H1 (cell line): ENCODE results near the gene RGPD6. TPM values are rescaled to one million over a fixed set of nuclear protein-coding genes. Genes with fewer than 3 reads are reported as not detected.
"Not testable (repeated sequence)": the region's sequence is repeated elsewhere in the genome, so short reads cannot be mapped to it uniquely, and the experiment has no call there.

ENCODE experiments used
- CTCF ChIA-PET: fragments of 300-600 bp; sonication (Branson Sonifier 250); formaldehyde crosslinking; loops from one replicate; lab custom pipeline; 2021; ENCODE audit not compliant: partially characterized antibody; lab: Charles Lee
- POLR2A ChIA-PET: fragments of 300-600 bp; sonication (Branson Sonifier 250); formaldehyde crosslinking; loops from one replicate; lab custom pipeline; 2021; ENCODE audit warnings: inconsistent platforms; ENCODE audit not compliant: partially characterized antibody; lab: Charles Lee
- DNase-seq, 2 experiments: peaks; one replicate each; pipeline versions ENCODE4 v3.0.0 to v3.0.0-alpha.2; 2010 to 2022; ENCODE audit warnings: low spot score in 2 of 2, low read depth in 1 of 2, mixed read lengths in 1 of 2
- FAIRE-seq: peaks from 2 replicates; lab custom pipeline; 2011; peaks lifted over from hg19 to GRCh38; lab: Jason Lieb, UNC
- H2AFZ ChIP-seq: 2 replicates; pipeline ENCODE4 v1.8.1; 2012; ENCODE audit warnings: low read length, inconsistent platforms
- H2AK5ac ChIP-seq: 2 replicates; pipeline ENCODE4 v1.6.1; 2013; ENCODE audit warnings: low read depth, low read length
- H2BK120ac ChIP-seq: replicated peaks from 2 replicates; pipeline ENCODE3; 2013; ENCODE audit warnings: low read depth, low read length, inconsistent platforms
- H2BK12ac ChIP-seq: 2 replicates; pipeline ENCODE4 v1.6.1; 2013; ENCODE audit warnings: low read depth, low read length
- H2BK15ac ChIP-seq: 2 replicates; pipeline ENCODE4 v1.6.1; 2013; ENCODE audit warnings: low read length
- H2BK20ac ChIP-seq: 2 replicates; pipeline ENCODE4 v1.6.1; 2013; ENCODE audit warnings: low read length
- H2BK5ac ChIP-seq: 2 replicates; pipeline ENCODE4 v1.6.1; 2013; ENCODE audit warnings: low read depth, low read length
- H3K14ac ChIP-seq: 2 replicates; pipeline ENCODE4 v1.6.1; 2013; ENCODE audit warnings: inconsistent platforms; ENCODE audit not compliant: insufficient read length
- H3K18ac ChIP-seq: 2 replicates; pipeline ENCODE4 v1.6.1; 2013; ENCODE audit warnings: low read length; ENCODE audit errors: extremely low read depth
- H3K23ac ChIP-seq: 2 replicates; pipeline ENCODE4 v1.6.1; 2013; ENCODE audit warnings: inconsistent platforms; ENCODE audit not compliant: insufficient read length
- H3K23me2 ChIP-seq: 2 replicates; pipeline ENCODE4 v1.6.1; 2013; ENCODE audit warnings: low read depth, low read length
- H3K27ac ChIP-seq: 2 replicates; pipeline ENCODE4 v1.6.1; 2011; ENCODE audit warnings: low read depth, low read length, inconsistent platforms
- H3K27me3 ChIP-seq, 4 experiments: replicated peaks in 1 of 4; 1 replicate in 1 of 4; 2 replicates in 3 of 4; pipeline versions ENCODE4 v1.6.1 to v1.8.1; 2011 to 2013; ENCODE audit warnings: low read length in 3 of 4, mild to moderate bottlenecking in 3 of 4, inconsistent platforms in 2 of 4, mixed read lengths in 2 of 4, moderate library complexity in 1 of 4; ENCODE audit not compliant: control insufficient read depth in 3 of 4, insufficient read depth in 3 of 4; ENCODE audit errors: extremely low read depth in 1 of 4
- H3K36me3 ChIP-seq, 4 experiments: 2 replicates each; pipeline versions ENCODE4 v1.6.1 to v1.8.1; 2011 to 2013; ENCODE audit warnings: mild to moderate bottlenecking in 4 of 4, low read length in 3 of 4, moderate library complexity in 2 of 4, control low read depth in 1 of 4, inconsistent platforms in 1 of 4; ENCODE audit not compliant: insufficient read depth in 4 of 4, control insufficient read depth in 2 of 4
- H3K4ac ChIP-seq: replicated peaks from 2 replicates; pipeline ENCODE3; 2013; ENCODE audit warnings: low read length, low read depth, mixed read lengths, inconsistent platforms; ENCODE audit not compliant: insufficient read length
- H3K4me1 ChIP-seq, 4 experiments: replicated peaks in 1 of 4; 1 replicate in 1 of 4; 2 replicates in 3 of 4; pipeline versions ENCODE4 v1.6.1 to v1.8.1; 2011 to 2013; ENCODE audit warnings: low read length in 3 of 4, inconsistent platforms in 2 of 4, mixed read lengths in 1 of 4; ENCODE audit not compliant: insufficient read depth in 4 of 4, control insufficient read depth in 3 of 4
- H3K4me2 ChIP-seq, 2 experiments: 2 replicates each; pipeline versions ENCODE4 v1.6.1 to v1.8.1; 2011 to 2013; ENCODE audit warnings: low read depth in 2 of 2, low read length in 2 of 2, control low read depth in 1 of 2, inconsistent platforms in 1 of 2, mild to moderate bottlenecking in 1 of 2; ENCODE audit not compliant: insufficient read depth in 1 of 2
- H3K4me3 ChIP-seq, 4 experiments: fragments of 200-600, 300-600 bp in 1 of 4; sonication (generic), shearing (Covaris generic), sonication (Bioruptor Twin) in 1 of 4; 2 replicates each; pipeline versions ENCODE4 v1.5.1 to v1.8.1; 2011 to 2016; ENCODE audit warnings: low read length in 4 of 4, low read depth in 3 of 4, control low read depth in 2 of 4, inconsistent platforms in 2 of 4, mild to moderate bottlenecking in 2 of 4, mixed read lengths in 1 of 4, moderate library complexity in 1 of 4; ENCODE audit not compliant: insufficient read depth in 2 of 4; ENCODE audit errors: extremely low read depth in 1 of 4
- H3K56ac ChIP-seq: replicated peaks from 2 replicates; pipeline ENCODE3; 2013; ENCODE audit warnings: low read depth, mild to moderate bottlenecking, mixed read lengths, low read length, inconsistent platforms; ENCODE audit not compliant: insufficient read length
- H3K79me1 ChIP-seq: 2 replicates; pipeline ENCODE4 v1.6.1; 2013; ENCODE audit warnings: low read depth, low read length, control low read depth
- H3K79me2 ChIP-seq, 2 experiments: 2 replicates each; pipeline versions ENCODE4 v1.6.1 to v1.8.1; 2012 to 2013; ENCODE audit warnings: low read length in 2 of 2, mild to moderate bottlenecking in 2 of 2, inconsistent platforms in 1 of 2; ENCODE audit not compliant: insufficient read depth in 2 of 2, control insufficient read depth in 1 of 2
- H3K9ac ChIP-seq, 4 experiments: replicated peaks in 1 of 4; 1 replicate in 1 of 4; 2 replicates in 3 of 4; pipeline versions ENCODE4 v1.6.1 to v1.8.1; 2011 to 2013; ENCODE audit warnings: low read depth in 3 of 4, low read length in 3 of 4, control low read depth in 2 of 4, mild to moderate bottlenecking in 2 of 4, moderate library complexity in 2 of 4, inconsistent platforms in 1 of 4; ENCODE audit errors: extremely low read depth in 1 of 4
- H3K9me3 ChIP-seq, 2 experiments: 2 replicates each; pipeline versions ENCODE4 v1.6.1 to v1.8.1; 2012 to 2013; ENCODE audit warnings: mild to moderate bottlenecking in 2 of 2, moderate library complexity in 2 of 2, control low read depth in 1 of 2, inconsistent platforms in 1 of 2, low read depth in 1 of 2, low read length in 1 of 2, mixed read lengths in 1 of 2; ENCODE audit not compliant: insufficient read depth in 2 of 2
- H4K20me1 ChIP-seq, 2 experiments: replicated peaks in 1 of 2; 2 replicates each; pipeline versions ENCODE3 to v1.8.1; 2011 to 2013; ENCODE audit warnings: inconsistent platforms in 2 of 2, low read length in 2 of 2, mild to moderate bottlenecking in 1 of 2; ENCODE audit not compliant: insufficient read depth in 2 of 2, control insufficient read depth in 1 of 2
- H4K5ac ChIP-seq: 2 replicates; pipeline ENCODE4 v1.6.1; 2013; ENCODE audit warnings: low read length, low read depth, mixed read lengths, inconsistent platforms; ENCODE audit not compliant: insufficient read length
- H4K8ac ChIP-seq: 2 replicates; pipeline ENCODE4 v1.8.0; 2013; ENCODE audit warnings: mild to moderate bottlenecking, moderate library complexity, low read length, inconsistent platforms; ENCODE audit not compliant: insufficient read depth; ENCODE audit errors: extremely low read depth
- H4K91ac ChIP-seq: replicated peaks from 2 replicates; pipeline ENCODE3; 2013; ENCODE audit warnings: low read length, mixed read lengths, inconsistent platforms; ENCODE audit not compliant: insufficient read length
- WGBS, 2 experiments: shearing (Covaris generic) in 1 of 2; methylation state at CpG; one replicate each; pipeline versions ENCODE4 v1.1.6 to v1.1.7; 2013 to 2015; ENCODE audit warnings: low lambda C conversion rate in 2 of 2, mixed read lengths in 2 of 2, inconsistent platforms in 1 of 2, low coverage in 1 of 2, missing lambda C conversion rate in 1 of 2; ENCODE audit not compliant: insufficient replicate concordance in 2 of 2, insufficient coverage in 1 of 2, insufficient read length in 1 of 2; ENCODE audit errors: extremely low coverage in 1 of 2, missing lambda C conversion rate in 1 of 2; 5-methylcytosine and 5-hydroxymethylcytosine counted together
- polyA plus RNA-seq, 7 experiments: library from polyadenylated mRNA; depleted of rRNA in 3 of 7; stranded (reverse) in 5 of 7; unstranded in 2 of 7; fragments of >200 nt in 5 of 7; fragments of 200-250 nt in 2 of 7; gene quantifications; 1 replicate in 5 of 7; 2 replicates in 1 of 7; 4 replicates in 1 of 7; pipeline versions ENCODE4 v1.2.1 to v1.2.3, GENCODE V29; 2011 to 2013; ENCODE audit warnings: missing spikeins in 2 of 7, mixed read lengths in 2 of 7
- total RNA-seq: library from RNA; stranded (reverse); fragmentation: NEBNext Ultra II Directional; extraction: Animal tissue kit (Norgen Biotek cat#: 25700); gene quantifications from 2 replicates; pipeline ENCODE4 v1.2.1, GENCODE V29; 2021

Gene RGPD6
- total and polyA plus RNA-seq, 2 of the 8 experiments (the other 6 are each of a cell fraction or from before 2014, with no cell fraction given), result 4.9 to 15.0 TPM

DNA sequence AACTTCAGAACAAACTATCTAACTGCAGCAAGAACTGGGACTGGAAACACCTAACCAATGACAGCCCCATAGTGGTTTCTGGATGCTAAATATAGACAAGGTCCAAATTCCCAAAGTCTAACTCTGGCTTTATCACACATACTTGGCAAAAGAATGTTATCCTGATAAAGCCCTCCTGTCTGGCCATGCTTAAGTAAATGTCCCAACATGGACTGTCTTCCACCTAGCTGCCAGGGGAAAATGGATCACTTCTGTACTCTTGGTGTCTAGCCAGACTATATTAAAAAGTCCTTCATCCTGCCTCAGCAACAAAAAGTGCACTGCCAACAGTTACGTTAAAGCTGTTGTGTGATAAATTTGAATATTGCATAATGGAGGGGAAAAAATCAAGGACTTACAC is 11.5 kb upstream of the RGPD6 start:
- H4K91ac ChIP-seq, H3K4me3 ChIP-seq, H2BK120ac ChIP-seq, H2AK5ac ChIP-seq, H3K23ac ChIP-seq, H3K4me1 ChIP-seq, H2BK15ac ChIP-seq, H3K79me1 ChIP-seq, FAIRE-seq, H3K36me3 ChIP-seq, H4K20me1 ChIP-seq, H3K27me3 ChIP-seq, H3K4ac ChIP-seq, H3K56ac ChIP-seq, H4K8ac ChIP-seq, H3K18ac ChIP-seq, H3K79me2 ChIP-seq, H2BK12ac ChIP-seq, H2BK5ac ChIP-seq, H3K4me2 ChIP-seq, DNase-seq, POLR2A ChIA-PET, CTCF ChIA-PET, H2AFZ ChIP-seq, H2BK20ac ChIP-seq, H3K14ac ChIP-seq, H3K27ac ChIP-seq, H3K23me2 ChIP-seq, H4K5ac ChIP-seq, H3K9ac ChIP-seq, H3K9me3 ChIP-seq: not testable (repeated sequence)
- no CpG with 5 or more reads among the region's 1 CpG for WGBS, 2 experiments

- H3K4ac ChIP-seq, H3K23me2 ChIP-seq, H3K79me2 ChIP-seq, H2BK12ac ChIP-seq, H3K56ac ChIP-seq, H3K27ac ChIP-seq, H2BK120ac ChIP-seq, H3K4me1 ChIP-seq, FAIRE-seq, H4K5ac ChIP-seq, H3K27me3 ChIP-seq, H2AK5ac ChIP-seq, H3K79me1 ChIP-seq, H4K8ac ChIP-seq, H3K4me3 ChIP-seq, H4K91ac ChIP-seq, CTCF ChIA-PET, H3K23ac ChIP-seq, DNase-seq, H3K36me3 ChIP-seq, H3K18ac ChIP-seq, H3K14ac ChIP-seq, H2BK20ac ChIP-seq, H4K20me1 ChIP-seq, H3K4me2 ChIP-seq, H3K9me3 ChIP-seq, H2AFZ ChIP-seq, POLR2A ChIA-PET, H2BK15ac ChIP-seq, H2BK5ac ChIP-seq, H3K9ac ChIP-seq: not testable (repeated sequence)
- no CpG with 5 or more reads among the region's 12 CpGs for WGBS, 2 experiments
Measured at GRCh38 chr2:110579216-110579965, 2.4 kb upstream of the RGPD6 start.
